NCI-H345 treated with DMSO at 0.1 percent for 48 hours (cell line): Measurements from ENCODE around the gene ADCY5.

Experiments used
- DNase-seq: peaks from one replicate; lab custom pipeline; 2025; ENCODE audit not compliant: unreplicated experiment; lab: John Stamatoyannopoulos, UW

Gene ADCY5

DNA sequence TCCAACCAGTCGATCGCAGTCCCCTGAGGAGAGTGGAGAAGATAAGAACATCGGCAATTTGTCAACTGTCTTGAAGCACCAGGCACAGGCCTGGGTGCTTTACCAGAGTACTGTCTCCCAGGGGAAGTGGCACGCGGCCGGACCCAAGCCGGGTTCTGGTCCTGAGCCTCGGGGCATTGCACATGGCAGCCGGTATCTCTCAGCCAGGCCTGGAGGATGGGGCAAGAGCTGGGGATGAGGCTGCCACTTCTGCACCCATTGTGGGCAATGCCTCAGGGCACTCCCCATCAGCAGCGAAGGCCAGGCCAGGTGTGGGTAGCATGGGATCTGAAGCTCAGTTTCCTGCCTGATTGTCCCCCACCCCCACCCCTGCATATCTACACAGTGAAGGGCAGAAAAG, 77.5 kb downstream of the ADCY5 start:
- no peak for DNase-seq

DNA sequence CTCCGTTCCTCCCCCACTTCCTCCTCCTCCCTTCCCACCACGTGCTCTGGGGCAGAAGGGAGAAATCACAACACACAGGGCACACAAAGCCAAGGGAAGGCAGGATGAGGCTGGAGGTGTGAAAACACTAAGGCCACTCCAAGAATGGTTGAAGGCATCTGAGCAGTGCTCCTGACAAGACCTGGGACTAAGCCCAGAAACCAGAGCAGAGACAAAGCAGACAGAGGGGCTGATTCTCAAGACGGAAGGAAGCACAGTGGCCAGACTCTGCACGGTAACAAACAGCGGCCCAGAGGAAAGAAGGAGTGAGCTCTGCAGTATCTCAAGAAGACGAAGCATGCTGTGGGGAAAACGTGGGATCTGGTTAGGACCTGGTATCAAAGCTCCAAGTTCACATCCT, 78.1 kb downstream of the ADCY5 start:
- DNase-seq = no peak

- DNase-seq = no peak
Measured at GRCh38 chr3:123369085-123369484, 79.8 kb downstream of the ADCY5 start.

DNA sequence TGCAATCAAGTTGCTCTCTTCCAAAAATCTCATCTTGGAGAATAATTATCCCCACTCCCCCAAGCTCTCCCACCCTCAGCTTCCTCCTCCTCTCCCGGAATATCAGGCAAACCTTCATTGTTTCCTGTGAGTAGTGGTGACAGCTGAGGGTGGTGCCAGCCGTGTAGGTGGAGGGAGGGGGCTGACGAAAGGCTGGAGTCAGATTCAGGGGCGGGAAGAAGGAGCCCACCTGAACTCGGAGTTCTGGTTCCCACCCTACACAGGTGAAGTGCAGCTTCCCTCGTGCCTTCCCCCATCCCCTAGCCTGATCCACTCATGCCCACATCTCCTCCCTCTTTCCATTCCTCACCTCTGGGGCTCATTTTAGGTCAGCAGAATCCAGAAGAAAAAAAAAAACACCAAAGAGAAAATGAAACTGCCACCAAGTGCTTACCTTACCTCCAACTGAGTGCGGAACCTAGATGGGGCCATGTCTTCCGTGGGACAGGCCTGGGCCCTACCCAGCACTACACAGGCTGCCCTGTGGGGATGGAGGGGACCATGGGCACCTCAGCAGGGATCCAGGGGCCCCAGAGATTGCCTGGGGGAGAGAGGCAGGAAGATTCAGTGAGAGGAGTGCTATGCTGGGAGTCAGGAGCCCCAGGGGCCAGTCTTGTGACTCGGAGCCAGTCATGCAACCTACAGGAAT, 81.3 kb downstream of the ADCY5 start:
- DNase-seq = no peak

- DNase-seq = no peak
Measured at GRCh38 chr3:123365450-123366143, 83.3 kb downstream of the ADCY5 start.

- no peak for DNase-seq
Measured at GRCh38 chr3:123361071-123361470, 87.8 kb downstream of the ADCY5 start.

DNA sequence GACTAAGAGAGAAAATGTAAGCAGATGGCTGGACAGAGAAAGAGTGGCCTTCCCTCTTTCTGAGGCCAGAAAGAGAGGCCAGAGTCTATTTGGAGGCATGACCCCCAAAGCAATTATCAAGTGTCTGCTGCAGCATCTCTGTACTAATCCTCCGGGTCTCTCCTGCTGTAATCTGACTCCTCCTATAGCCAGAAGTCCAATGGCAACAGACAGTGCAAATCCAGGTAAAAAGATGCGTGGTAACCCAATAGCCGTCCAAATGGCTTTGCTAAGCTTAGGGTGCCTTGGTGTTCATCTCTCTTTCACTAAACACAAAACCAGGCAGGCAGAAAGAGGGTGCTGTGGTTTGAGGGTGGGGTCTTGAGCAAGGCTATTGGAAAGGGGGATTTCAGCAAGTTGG, 91.6 kb downstream of the ADCY5 start:
- no peak for DNase-seq

GRCh38 chr3:123353850-123354233, 95.0 kb downstream of the ADCY5 start:
- DNase-seq = no peak

DNA sequence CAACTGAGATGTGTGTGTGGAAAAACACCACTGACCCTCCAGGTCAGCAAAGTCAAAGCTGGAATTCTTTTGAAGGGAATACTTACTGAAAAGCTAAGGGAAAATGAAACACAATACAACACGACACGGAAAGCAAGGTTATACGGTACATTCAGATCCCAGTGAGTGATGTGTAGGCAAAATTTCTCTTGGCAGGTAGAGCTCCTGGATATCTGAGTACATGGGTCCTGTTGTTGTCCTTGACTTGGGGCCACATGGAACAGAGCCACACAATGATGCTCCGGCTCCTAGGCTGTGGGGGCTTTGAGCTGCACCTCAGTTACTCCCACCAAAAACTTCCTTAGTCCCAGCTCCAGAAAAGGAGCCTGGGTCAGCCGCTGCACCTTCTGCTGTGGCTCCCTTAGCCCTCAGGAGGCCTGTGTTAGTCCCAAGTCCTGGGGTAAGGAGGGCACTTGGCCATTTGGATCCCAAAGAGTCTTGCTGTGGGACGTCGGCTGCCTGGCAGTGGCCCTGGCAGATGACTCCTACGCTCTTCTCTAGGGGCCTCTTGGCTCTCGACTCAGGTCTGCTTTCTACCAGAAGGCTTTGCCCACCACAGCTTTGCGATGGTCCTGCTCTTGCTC, 95.6 kb downstream of the ADCY5 start:
- DNase-seq = no peak

GRCh38 chr3:123352134-123352554, 96.7 kb downstream of the ADCY5 start:
- no peak for DNase-seq

DNA sequence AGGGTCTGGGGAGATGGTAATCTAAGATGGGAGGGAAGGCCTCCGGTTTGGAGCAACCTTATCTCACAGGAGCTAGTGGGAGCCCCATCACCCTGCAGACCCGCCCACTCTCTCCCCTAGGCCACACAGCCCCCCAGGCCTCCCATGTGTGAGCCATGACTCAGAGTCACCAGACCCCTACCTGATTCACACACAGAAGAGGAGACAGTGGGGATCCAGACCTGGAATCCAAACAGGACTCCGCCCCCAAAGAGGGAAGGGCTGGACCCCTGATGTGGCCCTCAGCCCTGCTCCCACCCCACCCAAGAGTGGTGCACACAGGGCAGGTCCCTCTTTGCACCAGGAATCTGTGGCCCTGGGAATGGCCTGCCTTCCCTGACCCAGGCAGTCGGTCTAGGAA, 97.4 kb downstream of the ADCY5 start:
- no peak for DNase-seq

DNA sequence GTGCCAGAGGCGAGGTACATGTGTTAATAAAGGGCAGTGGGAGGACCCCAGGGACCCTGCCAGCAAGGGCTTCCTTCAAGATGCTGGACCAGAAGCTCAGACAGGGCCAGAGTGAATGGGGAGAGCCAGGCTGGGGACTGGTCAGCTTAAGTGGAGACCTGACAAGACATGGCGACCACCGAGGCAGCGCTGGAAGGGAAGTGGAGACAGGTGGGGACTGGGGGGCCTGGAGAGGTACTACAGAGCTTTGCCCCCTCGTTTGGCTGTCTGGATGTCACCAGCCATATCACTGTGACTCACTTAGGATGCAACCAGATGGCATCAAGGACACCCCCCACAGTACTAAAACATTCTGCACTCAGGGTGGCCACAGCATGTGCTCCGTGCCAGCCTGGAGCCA, 97.9 kb downstream of the ADCY5 start:
- DNase-seq = no peak

DNA sequence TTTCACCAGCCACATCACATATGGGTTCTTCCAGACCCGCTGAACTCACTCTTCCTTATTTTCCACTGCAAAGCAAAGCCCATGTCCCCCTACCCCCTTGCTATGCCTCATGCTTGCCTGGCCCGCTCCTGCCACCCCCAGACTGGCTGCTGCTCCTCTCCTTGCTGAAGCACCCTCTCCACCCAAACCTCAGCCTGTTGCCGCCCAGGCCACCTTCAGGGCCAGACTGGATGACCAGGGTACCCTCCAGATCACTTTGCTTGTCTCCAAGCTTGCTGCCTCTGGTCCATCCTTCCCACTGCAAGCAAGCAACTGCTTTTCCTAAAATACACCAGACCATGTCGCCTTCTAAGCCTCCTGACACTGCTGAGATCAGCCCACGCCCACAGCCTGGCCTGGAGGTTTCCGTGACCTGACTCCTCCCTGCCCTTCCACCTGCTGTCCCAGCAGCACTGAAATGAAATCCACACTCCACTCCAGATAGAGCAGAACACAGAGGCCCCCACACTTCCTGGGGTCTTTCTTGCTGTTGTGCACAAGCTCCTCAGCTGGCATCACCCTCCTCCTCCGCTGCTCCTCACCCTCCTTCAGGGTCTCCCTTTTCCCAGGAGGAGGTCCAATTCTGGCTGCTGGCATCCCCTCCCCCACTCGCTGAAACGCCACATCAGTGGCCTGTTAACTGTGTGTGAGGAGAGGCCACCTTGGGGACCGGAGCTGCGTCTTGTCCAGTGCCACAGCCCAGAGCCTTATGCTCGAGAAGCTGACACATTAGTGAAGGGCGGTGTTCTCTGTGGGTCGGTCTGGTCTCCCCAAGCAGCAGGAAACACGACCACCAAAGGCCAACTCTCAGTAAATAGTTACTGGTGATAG, 99.1 kb downstream of the ADCY5 start:
- no peak for DNase-seq

DNA sequence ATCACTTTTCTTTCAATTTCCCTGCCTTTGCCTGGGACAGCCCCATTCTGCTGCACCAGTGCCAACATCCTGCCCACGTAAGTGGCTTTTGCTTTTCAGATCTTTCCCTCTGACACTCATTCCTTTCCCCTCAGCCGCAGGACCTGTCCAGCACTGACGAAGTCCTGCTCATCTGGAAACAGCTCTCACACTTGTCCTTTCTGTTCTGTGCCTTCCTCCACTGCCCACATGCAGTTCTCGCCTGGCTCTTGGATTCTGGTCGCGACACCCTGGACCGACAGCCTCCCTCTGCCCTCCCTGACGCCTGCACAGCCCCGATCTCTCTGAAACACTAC, 99.7 kb downstream of the ADCY5 start:
- DNase-seq = no peak

DNA sequence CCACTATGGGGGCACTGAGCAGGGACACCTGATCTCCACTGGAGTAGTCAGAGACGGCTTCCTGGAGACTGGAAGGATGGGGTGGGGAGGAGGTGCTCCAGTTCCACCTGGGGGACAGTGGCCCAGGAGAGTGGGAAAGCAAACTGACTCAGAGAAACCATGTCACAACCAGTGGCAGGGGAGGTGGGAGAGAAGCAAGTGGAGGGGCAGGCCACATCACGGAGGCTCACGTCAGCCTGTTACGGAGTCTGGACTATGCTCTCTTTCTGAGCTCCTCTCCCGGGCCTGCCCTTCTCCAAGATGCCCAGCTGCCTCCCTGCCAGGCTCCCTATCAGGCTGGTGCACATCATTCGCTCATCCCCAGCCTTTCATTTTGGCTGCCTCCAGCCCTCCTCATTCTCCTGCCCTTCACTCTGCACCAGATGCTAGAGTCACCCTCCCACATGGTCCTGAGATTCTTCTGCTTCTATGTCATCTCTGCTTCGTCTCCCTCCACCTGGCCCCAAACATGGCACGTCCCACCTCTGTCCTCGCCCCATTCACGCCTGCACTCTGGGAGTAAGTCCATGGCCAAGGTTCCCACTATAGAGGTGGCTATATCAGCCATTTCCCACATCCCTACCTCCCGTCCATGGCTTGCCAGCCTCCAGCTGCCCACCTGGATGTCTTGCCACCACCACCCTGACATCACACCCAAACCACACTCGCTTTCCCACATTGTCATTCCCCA, 100.3 kb downstream of the ADCY5 start:
- no peak for DNase-seq

GRCh38 chr3:123347691-123348264, 101.1 kb downstream of the ADCY5 start:
- DNase-seq = peak; percentile 3

- no peak for DNase-seq
Measured at GRCh38 chr3:123347205-123347604, 101.7 kb downstream of the ADCY5 start.

GRCh38 chr3:123346021-123346420, 102.9 kb downstream of the ADCY5 start:
- no peak for DNase-seq

GRCh38 chr3:123344907-123345594, 103.8 kb downstream of the ADCY5 start:
- no peak for DNase-seq
